ENCODE results near the gene ZMYM2.

ZMYM2 gene

GRCh38 chr13:20001366-20002190 is 43.1 kb downstream of the ZMYM2 start:
- no peak for FAIRE-seq
- DNase-seq (ENCODE audit: insufficient read length, low spot score): no peak
- TF ChIP-seq CTCF (IDR thresholded peaks at IDR 0.05; ENCODE audit: insufficient read depth, missing control alignments): no peak

- DNase-seq (ENCODE audit: insufficient read length, low spot score) (no peak), FAIRE-seq (no peak)
- TF ChIP-seq CTCF (IDR thresholded peaks at IDR 0.05; ENCODE audit: insufficient read depth, missing control alignments): no peak
These were observed 44.3 kb downstream of the ZMYM2 start for GRCh38 chr13:20002787-20003186.

GRCh38 chr13:20006206-20006605 is 47.7 kb downstream of the ZMYM2 start:
- FAIRE-seq (no peak), DNase-seq (ENCODE audit: insufficient read length, low spot score) (no peak)
- TF ChIP-seq CTCF (IDR thresholded peaks at IDR 0.05; ENCODE audit: insufficient read depth, missing control alignments): no peak

GRCh38 chr13:20015763-20016162 is 57.2 kb downstream of the ZMYM2 start:
- no peak for DNase-seq (ENCODE audit: insufficient read length, low spot score)
- TF ChIP-seq CTCF (IDR thresholded peaks at IDR 0.05; ENCODE audit: insufficient read depth, missing control alignments): no peak
- FAIRE-seq: no peak

GRCh38 chr13:20016649-20017364 is 58.3 kb downstream of the ZMYM2 start:
- no peak for TF ChIP-seq CTCF (IDR thresholded peaks at IDR 0.05; ENCODE audit: insufficient read depth, missing control alignments)
- FAIRE-seq: no peak
- DNase-seq (ENCODE audit: insufficient read length, low spot score): no peak

- TF ChIP-seq CTCF (IDR thresholded peaks at IDR 0.05; ENCODE audit: insufficient read depth, missing control alignments): no peak
- FAIRE-seq: no peak
- DNase-seq (ENCODE audit: insufficient read length, low spot score): no peak
These were observed 58.8 kb downstream of the ZMYM2 start for GRCh38 chr13:20017365-20017711.

GRCh38 chr13:20019043-20019442 is 60.5 kb downstream of the ZMYM2 start:
- no peak for TF ChIP-seq CTCF (IDR thresholded peaks at IDR 0.05; ENCODE audit: insufficient read depth, missing control alignments)
- FAIRE-seq: no peak
- DNase-seq (ENCODE audit: insufficient read length, low spot score): no peak

Data from D721Med (cell line).